Calu3 (cell line): ENCODE data around the gene TOP3B. TPM values are rescaled to one million over a fixed set of nuclear protein-coding genes. Genes with fewer than 3 reads are reported as not detected.

ENCODE experiments used
- BruUV-seq: library from RNA; stranded (reverse); fragments of 400-500 nt; replicated peaks from 2 replicates; lab custom pipeline; 2021; lab: Mats Ljungman, UMichigan
- CTCF ChIA-PET: fragments of 300-600 bp; sonication (Branson Sonifier 250); formaldehyde crosslinking; loops from one replicate; lab custom pipeline; 2022; ENCODE audit warnings: antibody characterized with exemption; lab: Charles Lee
- DNase-seq: peaks from one replicate; pipeline ENCODE4 v3.0.0; 2022
- H3K27ac Mint-ChIP-seq: one replicate; pipeline ENCODE4 v1.8.0; 2022; ENCODE audit warnings: mixed read lengths; ENCODE audit not compliant: unreplicated experiment
- H3K27me3 Mint-ChIP-seq: one replicate; pipeline ENCODE4 v1.8.0; 2022; ENCODE audit warnings: mixed read lengths; ENCODE audit not compliant: unreplicated experiment
- H3K36me3 Mint-ChIP-seq: one replicate; pipeline ENCODE4 v1.8.0; 2022; ENCODE audit warnings: mild to moderate bottlenecking, moderate library complexity, mixed read lengths; ENCODE audit not compliant: insufficient read depth, unreplicated experiment
- H3K4me1 Mint-ChIP-seq: one replicate; pipeline ENCODE4 v1.8.0; 2022; ENCODE audit warnings: mild to moderate bottlenecking, low read depth, mixed read lengths; ENCODE audit not compliant: unreplicated experiment
- H3K4me3 Mint-ChIP-seq: one replicate; pipeline ENCODE4 v1.8.0; 2022; ENCODE audit warnings: mild to moderate bottlenecking, low read depth, moderate library complexity, mixed read lengths; ENCODE audit not compliant: unreplicated experiment
- H3K9me3 Mint-ChIP-seq: one replicate; pipeline ENCODE4 v1.8.0; 2022; ENCODE audit warnings: low read depth, mixed read lengths; ENCODE audit not compliant: unreplicated experiment
- intact Hi-C: fragments of 100-400 bp; cut with micrococcal nuclease; formaldehyde crosslinking; loops from one replicate; pipeline ENCODE4 v1.10.0; 2022; ENCODE audit not compliant: unreplicated experiment
- total RNA-seq: library from RNA; stranded (reverse); gene quantifications from 2 replicates; pipeline ENCODE4 v1.2.3, GENCODE V29; 2022
- TF ChIP-seq, protein P1 (sequence below): fragments of 200-600 bp; IDR thresholded peaks from one replicate; pipeline ENCODE4 v1.8.0; 2022; ENCODE audit warnings: antibody characterized with exemption; ENCODE audit not compliant: unreplicated experiment

The TOP3B gene
- total RNA-seq, 1 experiment from 2014 or later = 45.1 TPM

DNA sequence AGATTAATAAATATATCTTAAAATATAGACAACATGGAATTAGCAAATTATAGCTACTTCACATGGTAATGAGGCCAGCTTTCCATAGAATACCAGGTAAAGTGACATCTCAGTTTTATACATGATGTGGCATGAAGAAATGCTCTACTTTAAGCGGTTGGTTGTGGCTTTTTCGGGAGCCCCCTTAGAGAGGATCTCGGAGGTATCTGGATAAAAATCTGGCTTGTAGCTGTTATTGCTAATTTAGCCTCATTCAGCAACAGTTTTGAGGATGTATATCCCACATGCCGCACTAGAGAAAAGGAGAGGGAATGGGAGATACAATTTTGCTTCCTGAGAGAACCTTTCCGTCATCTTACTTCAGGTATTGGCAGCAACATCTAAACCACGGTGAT, 24.0 kb upstream of the TOP3B start:
- BruUV-seq = no TSS peak
- Mint-ChIP-seq H3K4me3 (no peak overlapping the region), H3K27me3 (peaks cover 68% of the 10 kb centered on the region), H3K36me3 (no peaks in the 10 kb centered on the region), H3K9me3 (no peaks in the 10 kb centered on the region), H3K4me1 (no peaks in the 10 kb centered on the region), H3K27ac (no peak overlapping the region)
- TF ChIP-seq, protein P1, sequence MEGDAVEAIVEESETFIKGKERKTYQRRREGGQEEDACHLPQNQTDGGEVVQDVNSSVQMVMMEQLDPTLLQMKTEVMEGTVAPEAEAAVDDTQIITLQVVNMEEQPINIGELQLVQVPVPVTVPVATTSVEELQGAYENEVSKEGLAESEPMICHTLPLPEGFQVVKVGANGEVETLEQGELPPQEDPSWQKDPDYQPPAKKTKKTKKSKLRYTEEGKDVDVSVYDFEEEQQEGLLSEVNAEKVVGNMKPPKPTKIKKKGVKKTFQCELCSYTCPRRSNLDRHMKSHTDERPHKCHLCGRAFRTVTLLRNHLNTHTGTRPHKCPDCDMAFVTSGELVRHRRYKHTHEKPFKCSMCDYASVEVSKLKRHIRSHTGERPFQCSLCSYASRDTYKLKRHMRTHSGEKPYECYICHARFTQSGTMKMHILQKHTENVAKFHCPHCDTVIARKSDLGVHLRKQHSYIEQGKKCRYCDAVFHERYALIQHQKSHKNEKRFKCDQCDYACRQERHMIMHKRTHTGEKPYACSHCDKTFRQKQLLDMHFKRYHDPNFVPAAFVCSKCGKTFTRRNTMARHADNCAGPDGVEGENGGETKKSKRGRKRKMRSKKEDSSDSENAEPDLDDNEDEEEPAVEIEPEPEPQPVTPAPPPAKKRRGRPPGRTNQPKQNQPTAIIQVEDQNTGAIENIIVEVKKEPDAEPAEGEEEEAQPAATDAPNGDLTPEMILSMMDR = no peak
- intact Hi-C loops = no loop called here
- no peak for DNase-seq
- CTCF ChIA-PET = interaction anchor here (0.7 kb wide), 1 partner anchor 14 kb away, joined by 3 read pairs; no protein-coding TSS in a partner anchor

DNA sequence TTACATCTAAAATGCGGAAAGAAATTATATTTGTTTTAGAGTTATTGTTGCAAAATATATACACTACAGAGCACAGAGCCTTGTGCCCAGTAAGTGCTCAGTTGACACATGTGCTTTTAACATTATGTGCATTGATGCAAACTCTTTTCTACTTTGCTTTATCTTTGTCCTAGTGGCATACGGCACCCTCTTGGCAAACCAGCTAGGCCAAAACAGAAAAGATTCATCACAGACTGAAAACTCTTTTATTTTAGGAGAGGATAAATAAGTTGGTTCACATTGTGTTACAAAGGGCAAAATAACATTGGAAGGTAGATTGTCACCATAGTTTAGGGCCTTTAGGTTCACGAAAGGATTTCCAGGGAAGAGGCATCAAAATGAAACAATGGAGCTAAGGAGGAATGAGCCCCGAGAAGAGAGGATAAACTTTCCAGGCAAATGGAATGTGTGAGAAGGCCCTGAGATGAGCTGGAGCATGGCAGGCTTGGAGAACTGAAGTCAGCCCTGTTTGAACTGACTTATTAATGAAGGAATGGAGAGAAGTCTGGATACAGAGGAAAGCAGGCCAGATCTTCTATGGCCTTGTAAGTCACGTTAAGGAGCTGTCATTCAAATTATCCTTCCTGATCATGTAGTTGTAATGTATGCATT, 23.5 kb upstream of the TOP3B start:
- intact Hi-C loops = no loop called here
- CTCF ChIA-PET = interaction anchor here (0.7 kb wide), 1 partner anchor 14 kb away, joined by 3 read pairs; no protein-coding TSS in a partner anchor

DNA sequence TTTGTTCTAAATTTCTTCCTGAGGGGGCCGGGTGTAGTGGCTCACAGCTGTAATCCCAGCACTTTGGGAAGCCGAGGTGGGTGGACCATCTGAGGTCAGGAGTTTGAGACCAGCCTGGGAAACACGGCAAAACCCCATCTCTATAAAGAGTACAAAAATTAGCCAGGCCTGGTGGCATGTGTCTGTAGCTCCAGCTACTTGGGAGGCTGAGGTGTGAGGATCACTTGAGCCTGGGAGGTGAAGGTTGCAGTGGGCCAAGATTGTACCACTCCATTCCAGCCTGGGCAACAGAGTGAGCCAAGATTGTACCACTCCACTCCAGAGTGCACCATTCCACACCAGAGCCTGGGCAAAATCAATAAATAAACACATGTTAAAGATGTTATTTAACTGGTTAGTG, 20.6 kb upstream of the TOP3B start:
- Mint-ChIP-seq H3K27ac (no peak overlapping the region), H3K9me3 (no peaks in the 10 kb centered on the region), H3K4me1 (no peaks in the 10 kb centered on the region), H3K27me3 (peaks cover 69% of the 10 kb centered on the region), H3K36me3 (no peaks in the 10 kb centered on the region), H3K4me3 (no peak overlapping the region)
- TF ChIP-seq, protein P1 = no peak
- CTCF ChIA-PET = no interaction called here
- no TSS peak for BruUV-seq
- intact Hi-C loops = no loop called here
- DNase-seq = no peak

More for the DNA sequence above, 23.5 kb upstream of the TOP3B start:
- no peaks in the 10 kb centered on the region for H3K9me3 Mint-ChIP-seq
- TF ChIP-seq, protein P1 = no peak
- no peaks in the 10 kb centered on the region for H3K36me3 Mint-ChIP-seq
- H3K27me3 Mint-ChIP-seq = peaks cover 71% of the 10 kb centered on the region
- H3K27ac Mint-ChIP-seq = no peak overlapping the region
- no peak for DNase-seq
- H3K4me3 Mint-ChIP-seq = no peak overlapping the region
- H3K4me1 Mint-ChIP-seq = no peaks in the 10 kb centered on the region
- BruUV-seq = no TSS peak

DNA sequence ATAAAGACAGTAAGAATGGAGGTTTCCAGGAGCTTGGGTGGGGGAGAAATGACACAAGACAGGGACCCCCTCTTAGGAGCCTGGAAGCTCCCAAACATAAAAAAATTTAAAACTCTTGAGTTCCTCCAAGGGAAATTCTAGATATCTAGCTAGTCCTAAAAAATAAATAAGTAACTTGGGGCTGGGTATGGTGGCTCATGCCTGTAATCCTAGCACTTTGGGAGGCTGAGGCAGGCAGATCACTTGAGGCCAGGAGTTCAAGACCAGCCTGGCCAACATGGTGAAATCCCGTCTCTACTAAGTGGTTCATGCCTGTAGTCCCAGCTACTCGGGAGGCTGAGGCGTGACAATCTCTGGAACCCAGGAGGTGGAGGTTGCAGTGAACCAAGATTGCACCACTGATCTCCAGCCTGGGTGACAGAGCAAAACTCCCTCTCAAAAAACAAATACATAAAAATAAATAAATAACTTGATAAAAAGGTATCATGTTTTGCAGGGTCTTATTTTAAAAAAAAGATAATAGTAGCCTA, 20.0 kb upstream of the TOP3B start:
- Mint-ChIP-seq H3K4me1 (no peaks in the 10 kb centered on the region), H3K4me3 (no peak overlapping the region), H3K9me3 (no peaks in the 10 kb centered on the region), H3K36me3 (no peaks in the 10 kb centered on the region), H3K27me3 (peaks cover 75% of the 10 kb centered on the region), H3K27ac (no peak overlapping the region)
- no peak for DNase-seq
- intact Hi-C loops = no loop called here
- CTCF ChIA-PET = no interaction called here
- BruUV-seq = no TSS peak
- TF ChIP-seq, protein P1 = no peak
